Measurements from ENCODE around the gene CENPN. TPM values are rescaled to one million over a fixed set of nuclear protein-coding genes. Genes with fewer than 3 reads are reported as not detected.
A peak's percentile ranks its signal among the peaks of the same experiment; 100 is the strongest.

The CENPN gene
- total RNA-seq, 1 donor from 2014 or later = 8.4 TPM

GRCh38 chr16:81073560-81074330 lies 66.7 kb downstream of the CENPN start:
- intact Hi-C loops (cut with DNase I) = no loop called here
- ATAC-seq (no peak), DNase-seq (no peak)
- no peak for TF ChIP-seq CTCF (IDR thresholded peaks at IDR 0.05)
- Histone ChIP-seq H3K4me3 (no peak overlapping the region), H3K27me3 (no peaks in the 10 kb centered on the region), H3K27ac (no peak overlapping the region), H3K36me3 (no peaks in the 10 kb centered on the region), H3K4me1 (peaks cover 11% of the 10 kb centered on the region), H3K9me3 (no peaks in the 10 kb centered on the region)

- DNase-seq = peak; percentile 96
- intact Hi-C loops (cut with DNase I) = no loop called here
- peak; percentile 94 for ATAC-seq
- H3K9me3 ChIP-seq = no peaks in the 10 kb centered on the region
- H3K27me3 ChIP-seq = no peaks in the 10 kb centered on the region
- H3K4me1 ChIP-seq = peaks cover 11% of the 10 kb centered on the region
- no peaks in the 10 kb centered on the region for H3K36me3 ChIP-seq
- peak overlapping the region; percentile 76 for H3K4me3 ChIP-seq
- H3K27ac ChIP-seq = peak overlapping the region; percentile 92
- no peak for TF ChIP-seq CTCF (IDR thresholded peaks at IDR 0.05)
Observed at GRCh38 chr16:81076566-81077075, 69.6 kb downstream of the CENPN start.

- no peak for TF ChIP-seq CTCF (IDR thresholded peaks at IDR 0.05)
- Histone ChIP-seq H3K27me3 (no peaks in the 10 kb centered on the region), H3K4me3 (peak within 1 kb of the TSS; percentile 76), H3K4me1 (peaks cover 11% of the 10 kb centered on the region), H3K9me3 (no peaks in the 10 kb centered on the region), H3K27ac (peak within 1 kb of the TSS; percentile 92), H3K36me3 (no peaks in the 10 kb centered on the region)
- intact Hi-C loops (cut with DNase I) = no loop called here
- peak; percentile 98 for ATAC-seq
- DNase-seq = peak; percentile 99
Observed at GRCh38 chr16:81077076-81077940, 70.3 kb downstream of the CENPN start, which contains the start of gene C16orf46. Gene C16orf46, minus strand, starts transcription at chr16:81077238. Its CDS starts 13,283 bp downstream, at chr16:81063955.

- DNase-seq (no peak), ATAC-seq (no peak)
- Histone ChIP-seq H3K9me3 (no peaks in the 10 kb centered on the region), H3K4me3 (no peak overlapping the region), H3K36me3 (no peaks in the 10 kb centered on the region), H3K27ac (no peak overlapping the region), H3K27me3 (no peaks in the 10 kb centered on the region), H3K4me1 (peaks cover 11% of the 10 kb centered on the region)
- TF ChIP-seq CTCF (IDR thresholded peaks at IDR 0.05) = no peak
- intact Hi-C loops (cut with DNase I) = no loop called here
Observed at GRCh38 chr16:81080233-81080632, 73.2 kb downstream of the CENPN start.

- no peaks in the 10 kb centered on the region for H3K27me3 ChIP-seq
- ATAC-seq = no peak
- H3K4me1 ChIP-seq = peaks cover 9% of the 10 kb centered on the region
- TF ChIP-seq CTCF (IDR thresholded peaks at IDR 0.05) = no peak
- DNase-seq = no peak
- no peaks in the 10 kb centered on the region for H3K36me3 ChIP-seq
- H3K4me3 ChIP-seq = no peak overlapping the region
- no peak overlapping the region for H3K27ac ChIP-seq
- intact Hi-C loops (cut with DNase I) = no loop called here
- no peaks in the 10 kb centered on the region for H3K9me3 ChIP-seq
Observed at GRCh38 chr16:81081014-81081413, 74.0 kb downstream of the CENPN start.

Other genes with a start within 250 kb of the CENPN start
- gene CDYL2, start 202.6 kb upstream of the CENPN start, total RNA-seq = 21.0 TPM
- gene CMC2, start 329 bp upstream of the CENPN start, total RNA-seq = 43.3 TPM
- 33.5 TPM for gene ATMIN, start 28.6 kb downstream of the CENPN start, total RNA-seq
- 1.5 TPM for gene C16orf46, start 70.0 kb downstream of the CENPN start, total RNA-seq
- 17.0 TPM for gene GCSH, start 89.2 kb downstream of the CENPN start, total RNA-seq
- 0.75 TPM for gene BCO1, start 231.5 kb downstream of the CENPN start, total RNA-seq

Data from upper lobe of right lung (tissue), 1 donor.